ENCODE data around the gene HBA1.
"Not testable (repeated sequence)": the region's sequence is repeated elsewhere in the genome, so short reads cannot be mapped to it uniquely, and the experiment has no call there.

DNA sequence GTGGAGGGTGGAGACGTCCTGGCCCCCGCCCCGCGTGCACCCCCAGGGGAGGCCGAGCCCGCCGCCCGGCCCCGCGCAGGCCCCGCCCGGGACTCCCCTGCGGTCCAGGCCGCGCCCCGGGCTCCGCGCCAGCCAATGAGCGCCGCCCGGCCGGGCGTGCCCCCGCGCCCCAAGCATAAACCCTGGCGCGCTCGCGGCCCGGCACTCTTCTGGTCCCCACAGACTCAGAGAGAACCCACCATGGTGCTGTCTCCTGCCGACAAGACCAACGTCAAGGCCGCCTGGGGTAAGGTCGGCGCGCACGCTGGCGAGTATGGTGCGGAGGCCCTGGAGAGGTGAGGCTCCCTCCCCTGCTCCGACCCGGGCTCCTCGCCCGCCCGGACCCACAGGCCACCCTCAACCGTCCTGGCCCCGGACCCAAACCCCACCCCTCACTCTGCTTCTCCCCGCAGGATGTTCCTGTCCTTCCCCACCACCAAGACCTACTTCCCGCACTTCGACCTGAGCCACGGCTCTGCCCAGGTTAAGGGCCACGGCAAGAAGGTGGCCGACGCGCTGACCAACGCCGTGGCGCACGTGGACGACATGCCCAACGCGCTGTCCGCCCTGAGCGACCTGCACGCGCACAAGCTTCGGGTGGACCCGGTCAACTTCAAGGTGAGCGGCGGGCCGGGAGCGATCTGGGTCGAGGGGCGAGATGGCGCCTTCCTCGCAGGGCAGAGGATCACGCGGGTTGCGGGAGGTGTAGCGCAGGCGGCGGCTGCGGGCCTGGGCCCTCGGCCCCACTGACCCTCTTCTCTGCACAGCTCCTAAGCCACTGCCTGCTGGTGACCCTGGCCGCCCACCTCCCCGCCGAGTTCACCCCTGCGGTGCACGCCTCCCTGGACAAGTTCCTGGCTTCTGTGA lies at the start of gene HBA1:
- peak; percentile 74 for TF ChIP-seq POLR2A (IDR thresholded peaks at IDR 0.05; ENCODE audit: low read length)
- not testable (repeated sequence) for TF ChIP-seq GATA1 (IDR thresholded peaks at IDR 0.05; ENCODE audit: low read depth, low read length)

Data from erythroblast (primary cell).